ENCODE measurements around the gene ZNF365.
"Not testable (repeated sequence)": the region's sequence is repeated elsewhere in the genome, so short reads cannot be mapped to it uniquely, and the experiment has no call there.

The ZNF365 gene

DNA sequence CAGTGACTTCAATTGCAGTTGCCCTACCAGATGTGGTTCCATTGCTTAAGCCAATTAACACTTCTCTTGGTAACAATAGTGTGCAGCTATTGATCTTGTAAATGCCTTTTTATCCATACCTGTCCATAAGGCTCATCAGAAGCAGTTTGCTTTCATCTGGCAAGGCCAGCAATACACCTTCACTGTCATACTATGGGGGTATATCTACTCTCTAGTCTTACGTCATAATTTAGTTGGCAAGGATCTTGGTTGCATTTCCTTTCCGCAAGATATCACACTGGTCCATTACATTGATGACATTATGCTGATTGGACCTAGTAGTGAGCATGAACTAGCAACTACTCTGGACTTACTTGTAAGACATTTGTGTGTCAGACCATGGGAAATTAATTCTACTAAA lies 17.7 kb upstream of the ZNF365 start:
- DNase-seq (ENCODE audit: low spot score in 2 of 2) (no peak), ATAC-seq (no peak)
- no peaks in the 10 kb centered on the region for H3K9me3 Mint-ChIP-seq
- H3K4me3 Mint-ChIP-seq: no peak overlapping the region
- peaks cover 12% of the 10 kb centered on the region for H3K4me1 Mint-ChIP-seq
- H3K36me3 Mint-ChIP-seq: no peaks in the 10 kb centered on the region
- H3K27ac Mint-ChIP-seq: no peak overlapping the region

DNA sequence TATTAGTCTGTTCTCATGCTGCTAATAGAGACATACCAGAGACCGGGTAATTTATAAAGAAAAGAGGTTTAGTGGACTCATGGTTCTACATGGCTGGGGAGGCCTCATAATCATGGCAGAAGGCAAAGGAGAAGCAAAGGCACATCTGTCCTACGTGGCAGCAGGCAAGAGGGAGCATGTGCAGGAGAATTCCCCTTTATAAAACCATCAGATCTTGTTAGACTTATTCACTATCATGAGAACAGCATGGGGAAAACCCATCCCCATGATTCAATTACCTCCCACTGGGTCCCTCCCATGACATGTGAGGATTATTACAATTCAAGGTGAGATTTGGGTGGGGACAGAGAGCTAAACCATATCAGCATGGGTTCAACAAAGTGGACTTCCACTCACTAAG lies 16.0 kb upstream of the ZNF365 start:
- H3K36me3 Mint-ChIP-seq; H3K9me3 Mint-ChIP-seq; H3K27ac Mint-ChIP-seq; ATAC-seq; DNase-seq (ENCODE audit: low spot score in 2 of 2); H3K4me3 Mint-ChIP-seq; H3K4me1 Mint-ChIP-seq: not testable (repeated sequence)

DNA sequence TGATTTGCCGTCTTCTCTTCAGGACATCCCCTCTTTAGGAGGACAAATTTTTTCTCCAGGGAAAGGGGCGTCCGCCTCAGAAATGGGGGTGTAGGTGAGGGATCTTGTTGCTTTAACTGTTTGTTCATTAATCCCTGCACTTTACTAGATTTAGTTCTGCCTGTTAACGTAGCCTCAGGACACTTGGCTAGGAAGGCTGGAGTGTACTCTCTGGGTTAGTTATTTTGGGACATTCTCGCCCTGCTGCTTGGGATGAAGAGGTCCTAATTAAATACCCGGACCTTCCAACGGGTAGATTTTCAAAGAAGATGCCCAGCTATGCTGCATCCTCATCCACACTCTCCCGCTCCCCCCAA lies 552 bp upstream of the ZNF365 start:
- no peaks in the 10 kb centered on the region for H3K9me3 Mint-ChIP-seq
- DNase-seq (ENCODE audit: low spot score in 2 of 2) (peak in 1 of 2 donors; percentile 45), ATAC-seq (no peak)
- H3K36me3 Mint-ChIP-seq: no peaks in the 10 kb centered on the region
- peak overlapping the region; percentile 74 for H3K4me3 Mint-ChIP-seq
- no peak overlapping the region for H3K27ac Mint-ChIP-seq
- peaks cover 11% of the 10 kb centered on the region for H3K4me1 Mint-ChIP-seq

DNA sequence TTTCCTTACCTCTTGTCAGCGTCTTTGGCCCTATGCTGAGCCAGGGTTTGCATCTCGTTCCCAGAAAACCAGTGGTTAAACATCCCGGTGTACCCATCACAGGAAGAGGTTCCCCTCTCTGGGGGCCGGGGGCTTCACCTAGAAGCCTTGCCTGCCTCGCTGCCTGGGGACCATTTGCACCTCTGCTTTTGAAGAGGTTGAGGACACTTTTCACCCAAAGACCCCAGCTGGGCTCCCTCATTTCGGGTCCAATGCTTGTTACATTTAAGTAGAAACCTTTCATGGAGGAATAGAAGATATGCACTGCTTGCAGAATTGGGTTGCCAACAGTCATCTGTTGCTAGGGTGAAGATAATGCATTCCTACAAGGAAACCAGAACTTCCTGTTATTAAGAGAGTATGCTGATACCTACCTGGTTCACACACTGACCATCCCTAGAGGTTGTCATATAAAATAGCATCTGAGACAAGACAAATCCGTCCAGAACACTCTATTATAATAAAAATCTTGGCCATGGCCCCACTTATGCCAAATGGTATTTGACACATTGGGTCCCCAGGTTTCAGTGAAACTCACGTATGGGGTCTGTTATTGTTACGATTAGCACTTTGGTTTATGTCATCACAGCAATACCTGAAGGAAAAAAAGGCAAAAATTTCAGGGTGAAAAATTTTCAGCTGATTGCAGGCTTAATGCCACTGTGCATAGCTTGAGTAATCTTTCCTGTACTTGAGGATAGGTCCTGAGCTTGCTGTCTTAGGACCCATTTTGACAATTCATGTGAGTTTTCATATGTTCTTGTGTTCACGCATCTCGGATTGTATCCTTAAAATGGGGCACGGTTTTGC lies 917 bp downstream of the ZNF365 start:
- peak overlapping the region; percentile 74 for H3K4me3 Mint-ChIP-seq
- ATAC-seq (no peak), DNase-seq (ENCODE audit: low spot score in 2 of 2) (no peak)
- H3K27ac Mint-ChIP-seq: no peak overlapping the region
- peaks cover 11% of the 10 kb centered on the region for H3K4me1 Mint-ChIP-seq
- no peaks in the 10 kb centered on the region for H3K36me3 Mint-ChIP-seq
- H3K9me3 Mint-ChIP-seq: no peaks in the 10 kb centered on the region

DNA sequence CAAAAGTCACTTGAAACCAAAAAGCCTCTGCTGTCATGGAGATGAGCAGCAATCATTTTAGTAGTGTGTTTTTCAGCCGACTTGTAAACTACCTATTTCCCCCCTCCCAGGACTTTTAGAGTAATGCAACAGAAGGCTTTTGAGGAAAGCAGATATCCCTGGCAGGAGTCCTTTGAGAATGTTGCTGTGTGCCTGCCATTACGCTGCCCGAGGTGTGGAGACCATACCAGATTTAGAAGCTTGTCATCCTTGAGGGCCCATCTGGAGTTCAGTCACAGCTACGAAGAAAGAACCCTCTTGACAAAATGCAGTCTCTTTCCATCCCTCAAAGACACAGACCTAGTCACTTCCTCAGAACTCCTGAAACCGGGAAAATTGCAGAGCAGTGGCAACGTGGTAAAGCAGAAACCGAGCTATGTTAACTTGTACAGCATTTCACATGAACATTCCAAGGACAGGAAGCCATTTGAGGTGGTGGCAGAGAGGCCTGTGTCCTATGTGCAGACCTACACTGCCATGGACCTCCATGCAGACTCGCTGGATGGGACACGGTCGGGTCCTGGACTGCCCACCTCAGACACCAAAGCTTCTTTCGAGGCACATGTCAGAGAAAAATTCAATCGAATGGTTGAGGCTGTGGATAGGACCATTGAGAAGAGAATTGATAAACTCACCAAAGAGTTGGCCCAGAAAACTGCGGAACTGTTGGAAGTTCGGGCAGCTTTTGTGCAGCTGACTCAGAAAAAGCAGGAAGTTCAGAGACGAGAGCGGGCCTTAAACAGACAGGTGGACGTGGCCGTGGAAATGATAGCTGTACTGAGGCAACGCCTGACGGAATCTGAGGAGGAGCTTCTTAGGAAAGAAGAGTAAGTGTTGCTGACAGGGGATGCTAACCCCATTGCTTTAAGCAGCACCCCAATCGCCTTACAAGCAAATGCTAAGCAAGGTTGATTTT lies 2.2 kb downstream of the ZNF365 start:
- H3K27ac Mint-ChIP-seq: no peak overlapping the region
- H3K4me3 Mint-ChIP-seq: no peak overlapping the region
- no peaks in the 10 kb centered on the region for H3K36me3 Mint-ChIP-seq
- ATAC-seq: no peak
- H3K4me1 Mint-ChIP-seq: peaks cover 22% of the 10 kb centered on the region
- no peak for DNase-seq (ENCODE audit: low spot score in 2 of 2)
- H3K9me3 Mint-ChIP-seq: no peaks in the 10 kb centered on the region

DNA sequence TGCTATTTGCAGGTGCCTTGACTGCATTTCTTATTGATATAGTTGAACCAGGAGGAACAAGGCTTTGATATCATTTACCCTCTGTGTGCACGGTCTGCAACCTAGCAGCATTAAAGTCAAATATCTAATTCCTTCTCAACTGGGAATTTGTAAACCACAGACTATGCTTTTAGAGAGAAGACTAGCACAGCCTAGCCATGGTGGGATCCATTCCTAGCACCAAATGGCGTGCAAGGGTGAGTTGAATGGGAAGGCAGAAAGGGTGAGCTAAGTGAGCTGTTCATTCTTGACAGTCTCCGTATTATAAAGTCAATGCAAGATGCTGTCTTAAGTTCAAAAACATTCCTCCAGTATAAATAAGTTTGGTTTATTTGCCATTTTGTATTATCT lies 2.9 kb downstream of the ZNF365 start:
- Mint-ChIP-seq H3K36me3 (no peaks in the 10 kb centered on the region), H3K27ac (no peak overlapping the region), H3K4me3 (no peak overlapping the region), H3K9me3 (no peaks in the 10 kb centered on the region), H3K4me1 (peaks cover 27% of the 10 kb centered on the region)
- no peak for ATAC-seq
- DNase-seq (ENCODE audit: low spot score in 2 of 2): no peak

DNA sequence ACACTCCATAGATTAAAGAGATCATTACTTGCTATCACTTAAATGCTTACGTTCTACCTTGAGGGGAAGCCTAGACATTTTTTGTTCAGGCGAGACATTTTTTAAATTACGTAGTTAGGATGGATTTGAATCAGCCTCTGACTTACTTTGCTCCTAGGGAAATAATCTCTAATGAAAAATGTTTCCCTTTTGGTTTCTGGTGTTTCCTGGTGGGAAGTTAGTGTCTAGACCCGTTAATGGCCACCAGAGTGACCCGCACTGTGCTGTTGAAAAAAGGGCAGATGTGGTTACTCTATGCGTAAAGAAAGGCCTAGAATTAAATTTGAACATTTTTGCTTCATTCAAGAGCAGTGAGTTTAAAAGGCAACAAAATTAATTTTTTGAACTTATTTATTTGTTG lies 3.8 kb downstream of the ZNF365 start:
- no peak for DNase-seq (ENCODE audit: low spot score in 2 of 2)
- Mint-ChIP-seq H3K4me3 (no peak overlapping the region), H3K9me3 (no peaks in the 10 kb centered on the region), H3K27ac (no peak overlapping the region), H3K36me3 (no peaks in the 10 kb centered on the region), H3K4me1 (peaks cover 34% of the 10 kb centered on the region)
- no peak for ATAC-seq

DNA sequence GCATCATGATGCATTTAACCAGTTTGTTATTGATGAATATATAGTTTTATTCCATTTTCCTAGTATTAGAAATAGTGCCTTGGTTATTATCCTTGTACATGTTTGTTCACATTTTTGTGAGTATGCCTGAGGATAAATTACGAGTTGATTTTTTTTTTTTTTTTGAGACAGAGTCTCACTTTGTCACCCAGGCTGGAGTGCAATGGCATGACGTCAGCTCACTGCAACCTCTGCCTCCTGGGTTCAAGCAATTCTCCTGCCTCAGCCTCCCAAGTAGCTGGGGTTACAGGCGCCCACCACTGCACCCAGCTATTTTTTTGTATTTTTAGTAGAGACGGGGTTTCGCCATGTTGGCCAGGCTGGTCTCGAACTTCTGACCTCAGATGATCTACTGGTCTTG lies 4.7 kb downstream of the ZNF365 start:
- DNase-seq (ENCODE audit: low spot score in 2 of 2): peak in 1 of 2 donors; percentile 39
- not testable (repeated sequence) for ATAC-seq, H3K4me3 Mint-ChIP-seq, H3K9me3 Mint-ChIP-seq, H3K36me3 Mint-ChIP-seq, H3K27ac Mint-ChIP-seq
- H3K4me1 Mint-ChIP-seq: peaks cover 38% of the 10 kb centered on the region

DNA sequence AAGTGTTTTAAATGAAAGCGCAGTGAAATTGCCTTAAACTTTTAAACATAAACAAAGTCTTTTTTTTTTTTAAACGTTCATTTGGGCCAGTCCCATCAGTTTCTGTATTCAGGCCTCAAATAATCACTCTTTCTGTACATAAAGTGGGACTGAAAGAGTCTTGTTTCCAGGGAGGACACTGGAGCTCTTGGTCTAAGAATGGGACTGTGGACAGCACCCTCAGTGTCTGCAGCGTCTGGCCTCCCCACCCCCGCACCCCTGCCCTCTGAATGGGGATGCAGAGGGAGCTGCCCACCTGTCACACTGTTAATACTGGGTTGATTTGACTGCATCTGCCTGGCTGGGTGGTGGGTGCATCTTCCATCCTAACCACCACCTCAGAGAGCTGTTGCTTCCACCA lies 5.2 kb downstream of the ZNF365 start:
- no peak overlapping the region for H3K27ac Mint-ChIP-seq
- DNase-seq (ENCODE audit: low spot score in 2 of 2) (no peak), ATAC-seq (no peak)
- H3K9me3 Mint-ChIP-seq: no peaks in the 10 kb centered on the region
- H3K36me3 Mint-ChIP-seq: peaks cover 6% of the 10 kb centered on the region
- H3K4me1 Mint-ChIP-seq: peaks cover 39% of the 10 kb centered on the region
- H3K4me3 Mint-ChIP-seq: no peak overlapping the region

DNA sequence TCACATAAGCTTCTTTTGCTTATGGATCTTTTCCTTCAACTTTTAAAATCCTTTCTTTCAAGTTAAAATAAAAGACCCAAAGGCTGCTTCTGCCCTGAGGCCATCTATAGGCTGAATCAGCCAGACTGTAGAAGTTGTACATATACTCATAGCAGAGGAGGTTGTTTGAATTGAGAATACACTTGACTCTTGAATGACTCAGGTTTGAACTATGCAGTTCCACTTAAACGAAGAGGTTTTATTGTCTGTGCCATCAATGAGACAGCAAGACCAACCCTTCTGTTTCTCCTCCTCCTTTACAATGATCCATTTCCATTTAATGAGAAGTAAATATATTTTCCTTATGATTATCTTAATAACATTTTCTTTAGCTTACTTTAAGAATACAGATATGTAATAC lies 5.8 kb downstream of the ZNF365 start:
- no peak overlapping the region for H3K27ac Mint-ChIP-seq
- DNase-seq (ENCODE audit: low spot score in 2 of 2) (no peak), ATAC-seq (peak; percentile 76)
- no peaks in the 10 kb centered on the region for H3K9me3 Mint-ChIP-seq
- H3K4me3 Mint-ChIP-seq: no peak overlapping the region
- H3K36me3 Mint-ChIP-seq: peaks cover 6% of the 10 kb centered on the region
- H3K4me1 Mint-ChIP-seq: peaks cover 40% of the 10 kb centered on the region

DNA sequence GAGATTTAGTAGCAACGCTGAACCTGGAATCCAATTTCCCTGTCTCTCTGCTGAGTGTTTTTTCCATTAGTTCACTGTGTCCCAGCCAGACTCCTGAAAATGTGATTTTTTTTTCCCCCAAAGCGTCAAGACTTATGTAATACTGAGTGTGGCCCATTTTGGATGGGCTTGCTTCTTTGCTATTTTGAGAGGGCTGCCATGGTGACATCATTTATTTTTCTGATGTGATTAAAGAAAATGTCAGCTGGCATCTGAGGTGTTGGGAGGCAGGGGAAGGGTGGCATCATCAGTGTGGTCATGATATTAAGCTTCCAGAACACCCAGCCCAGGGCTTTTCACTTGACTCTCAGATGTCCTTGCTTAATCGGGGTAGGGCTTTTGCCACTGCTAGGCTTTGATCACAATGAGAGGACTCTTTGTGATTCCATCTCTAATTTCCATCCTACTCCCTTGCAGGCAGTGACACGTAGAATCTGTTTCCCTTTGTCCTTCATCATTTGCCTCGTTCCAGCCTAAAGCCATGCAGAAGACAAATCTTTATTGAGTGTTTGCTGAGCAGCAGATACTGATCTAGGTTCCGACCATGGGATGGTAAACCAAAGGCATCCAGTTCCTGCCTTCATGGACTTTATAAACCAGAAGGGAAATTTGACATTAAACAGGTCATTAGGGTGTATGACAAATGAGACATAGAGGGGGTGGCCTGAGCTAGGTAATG lies 7.4 kb downstream of the ZNF365 start:
- no peak overlapping the region for H3K27ac Mint-ChIP-seq
- DNase-seq (ENCODE audit: low spot score in 2 of 2) (no peak), ATAC-seq (no peak)
- peaks cover 6% of the 10 kb centered on the region for H3K36me3 Mint-ChIP-seq
- H3K4me1 Mint-ChIP-seq: peaks cover 40% of the 10 kb centered on the region
- no peaks in the 10 kb centered on the region for H3K9me3 Mint-ChIP-seq
- H3K4me3 Mint-ChIP-seq: no peak overlapping the region

DNA sequence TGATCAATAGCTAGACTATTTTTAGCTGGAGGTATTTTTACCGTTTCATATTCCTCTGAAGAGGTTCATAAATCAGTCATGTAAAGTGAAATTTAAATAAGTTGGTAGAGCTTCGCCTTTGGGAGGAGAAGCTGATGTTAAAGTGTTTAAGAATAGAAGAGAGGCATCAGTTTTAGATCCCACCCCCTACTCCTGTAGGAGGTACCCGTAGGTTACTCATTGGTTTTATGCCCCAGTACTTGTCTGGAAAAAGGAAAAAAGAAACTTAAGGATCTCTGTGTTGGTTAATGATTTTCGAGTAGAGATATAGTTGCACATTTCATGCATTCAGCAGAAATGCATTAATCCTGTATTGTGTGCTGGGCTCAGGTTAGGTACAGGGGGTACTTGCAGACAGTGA lies 8.7 kb downstream of the ZNF365 start:
- Mint-ChIP-seq H3K4me3 (no peak overlapping the region), H3K9me3 (no peaks in the 10 kb centered on the region), H3K36me3 (peaks cover 6% of the 10 kb centered on the region), H3K4me1 (peaks cover 40% of the 10 kb centered on the region), H3K27ac (no peak overlapping the region)
- ATAC-seq (no peak), DNase-seq (ENCODE audit: low spot score in 2 of 2) (no peak)

DNA sequence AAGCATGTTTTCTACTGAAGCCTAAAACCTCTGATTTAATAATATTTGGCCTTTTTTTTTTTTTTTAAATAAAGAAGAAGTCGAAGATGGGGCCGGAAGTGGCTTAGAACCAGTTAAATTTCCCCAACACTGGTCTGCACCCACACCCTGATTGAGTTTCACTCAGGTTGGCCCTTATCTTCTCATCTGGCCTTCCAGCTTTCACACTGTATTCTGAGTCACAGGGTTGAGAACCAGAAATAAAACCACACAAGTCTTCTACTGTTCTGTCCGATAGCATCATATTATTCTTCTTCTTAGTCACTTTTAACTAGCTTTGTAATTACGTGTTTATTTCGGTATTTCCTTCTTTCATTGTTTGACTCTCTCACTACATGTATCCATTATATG lies 9.9 kb downstream of the ZNF365 start:
- Mint-ChIP-seq H3K27ac (peak overlapping the region; percentile 15), H3K4me3 (peak overlapping the region; percentile 6)

DNA sequence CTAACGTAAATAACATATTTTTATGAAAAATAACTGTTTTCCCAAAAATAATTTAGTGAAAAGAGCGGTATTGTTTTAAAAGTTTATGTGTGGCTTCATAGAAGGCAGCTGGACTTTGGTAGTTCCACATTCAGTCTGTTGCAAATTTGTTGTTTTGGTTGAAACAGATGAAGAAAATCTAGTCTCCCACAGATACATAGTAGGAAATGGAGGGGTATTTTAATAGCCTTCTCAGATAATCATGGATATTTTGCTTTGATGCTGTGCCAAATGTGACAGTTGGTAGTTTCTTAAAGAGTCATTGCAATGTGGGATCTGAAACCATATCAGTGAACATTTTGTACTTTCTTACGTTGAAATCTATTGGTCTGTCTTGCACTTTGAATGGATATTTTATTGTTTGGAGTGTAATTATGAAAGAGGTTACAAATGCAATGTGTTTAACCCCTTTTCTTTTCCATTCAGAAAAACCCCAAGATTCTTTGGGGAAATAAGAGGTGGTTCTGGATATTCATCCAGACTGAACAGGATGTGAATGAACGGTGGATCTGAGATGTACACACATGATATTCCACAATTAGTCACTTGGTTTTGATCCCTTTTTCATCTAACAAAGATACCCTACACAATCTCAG lies 10.4 kb downstream of the ZNF365 start:
- ATAC-seq (no peak), DNase-seq (ENCODE audit: low spot score in 2 of 2) (no peak)
- peak overlapping the region; percentile 6 for H3K4me3 Mint-ChIP-seq
- no peaks in the 10 kb centered on the region for H3K9me3 Mint-ChIP-seq
- peaks cover 45% of the 10 kb centered on the region for H3K4me1 Mint-ChIP-seq
- H3K36me3 Mint-ChIP-seq: peaks cover 6% of the 10 kb centered on the region
- peak overlapping the region; percentile 15 for H3K27ac Mint-ChIP-seq

More for the DNA sequence above, 9.9 kb downstream of the ZNF365 start:
- Mint-ChIP-seq H3K9me3 (no peaks in the 10 kb centered on the region), H3K36me3 (peaks cover 6% of the 10 kb centered on the region), H3K4me1 (peaks cover 45% of the 10 kb centered on the region)
- ATAC-seq (peak; percentile 99), DNase-seq (ENCODE audit: low spot score in 2 of 2) (peak; percentile 33 to 76)
